GM18505 (cell line): ENCODE measurements around the gene KCNJ14.

Experiments
- ATAC-seq: cut with Tn5 transposase; IDR thresholded peaks from one replicate; pipeline ENCODE4 v1.9.1; 2021; ENCODE audit not compliant: unreplicated experiment
- POLR2A ChIP-seq: IDR thresholded peaks from 4 replicates; pipeline ENCODE4 v1.6.1; 2011; ENCODE audit warnings: borderline replicate concordance; ENCODE audit not compliant: insufficient read depth, insufficient read length; ENCODE audit errors: extremely low read depth

The KCNJ14 gene

GRCh38 chr19:48469934-48470680 lies 14.7 kb downstream of the KCNJ14 start:
- no peak for ATAC-seq

GRCh38 chr19:48470856-48471255 lies 15.5 kb downstream of the KCNJ14 start:
- no peak for TF ChIP-seq POLR2A
- ATAC-seq: no peak

More at GRCh38 chr19:48469934-48470680, 14.7 kb downstream of the KCNJ14 start:
- TF ChIP-seq POLR2A: no peak

GRCh38 chr19:48471836-48472235 lies 16.5 kb downstream of the KCNJ14 start:
- no peak for ATAC-seq
- TF ChIP-seq POLR2A: no peak

GRCh38 chr19:48473161-48473966 lies 18.0 kb downstream of the KCNJ14 start:
- no peak for TF ChIP-seq POLR2A
- no peak for ATAC-seq

- no peak for TF ChIP-seq POLR2A
- no peak for ATAC-seq
These were observed 18.8 kb downstream of the KCNJ14 start for GRCh38 chr19:48474084-48474592.

- no peak for ATAC-seq
- TF ChIP-seq POLR2A: no peak
These were observed 20.1 kb downstream of the KCNJ14 start for GRCh38 chr19:48475369-48476068.

- no peak for TF ChIP-seq POLR2A
- ATAC-seq: no peak
These were observed 20.8 kb downstream of the KCNJ14 start for GRCh38 chr19:48476176-48476575.

GRCh38 chr19:48477067-48477685 lies 21.8 kb downstream of the KCNJ14 start:
- TF ChIP-seq POLR2A: no peak
- ATAC-seq: no peak

- ATAC-seq: no peak
- TF ChIP-seq POLR2A: no peak
These were observed 22.4 kb downstream of the KCNJ14 start for GRCh38 chr19:48477698-48478338.

- TF ChIP-seq POLR2A: no peak
- ATAC-seq: no peak
These were observed 23.2 kb downstream of the KCNJ14 start for GRCh38 chr19:48478339-48479256.

- ATAC-seq: no peak
- TF ChIP-seq POLR2A: no peak
These were observed 24.3 kb downstream of the KCNJ14 start for GRCh38 chr19:48479686-48480085.
